Fibroblast of gingiva (primary cell): ENCODE data around the gene MRPL21.

Experiments used
- DNase-seq: peaks from one replicate; pipeline ENCODE4 v3.0.0-alpha.2; 2011; ENCODE audit warnings: low read depth

The MRPL21 gene

GRCh38 chr11:68903288-68904247, at the start of gene MRPL21, which contains the start of gene IGHMBP2:
MRPL21 (minus strand) TSS chr11:68903832; CDS start chr11:68903810, 22 bp downstream.
IGHMBP2 (plus strand) TSS chr11:68903891; CDS start chr11:68903953, 62 bp downstream.
- DNase-seq, result peak; percentile 80

- DNase-seq, result no peak
These were observed 47.1 kb upstream of the MRPL21 start for GRCh38 chr11:68950762-68951161.

GRCh38 chr11:68950270-68950669, 46.6 kb upstream of the MRPL21 start:
- DNase-seq, result no peak

GRCh38 chr11:68948935-68949334, 45.3 kb upstream of the MRPL21 start:
- DNase-seq, result no peak

- DNase-seq, result peak; percentile 26
These were observed 44.9 kb upstream of the MRPL21 start for GRCh38 chr11:68948496-68948895.

- no peak for DNase-seq
These were observed 43.5 kb upstream of the MRPL21 start for GRCh38 chr11:68947151-68947550.

GRCh38 chr11:68946416-68947090, 42.9 kb upstream of the MRPL21 start:
- DNase-seq, result peak; percentile 83

GRCh38 chr11:68942751-68943271, 39.2 kb upstream of the MRPL21 start:
- DNase-seq, result peak; percentile 75

GRCh38 chr11:68942095-68942620, 38.5 kb upstream of the MRPL21 start:
- DNase-seq, result peak; percentile 70

GRCh38 chr11:68941324-68942094, 37.9 kb upstream of the MRPL21 start:
- no peak for DNase-seq

GRCh38 chr11:68940651-68941323, 37.2 kb upstream of the MRPL21 start:
- no peak for DNase-seq

GRCh38 chr11:68939583-68940555, 36.2 kb upstream of the MRPL21 start:
- no peak for DNase-seq

- no peak for DNase-seq
These were observed 35.4 kb upstream of the MRPL21 start for GRCh38 chr11:68938816-68939582.

- DNase-seq, result no peak
These were observed 34.5 kb upstream of the MRPL21 start for GRCh38 chr11:68938088-68938487.

- no peak for DNase-seq
These were observed 33.3 kb upstream of the MRPL21 start for GRCh38 chr11:68936676-68937620.

GRCh38 chr11:68936358-68936636, 32.7 kb upstream of the MRPL21 start:
- DNase-seq, result no peak

- no peak for DNase-seq
These were observed 32.1 kb upstream of the MRPL21 start for GRCh38 chr11:68935516-68936357.
